A549 treated with Hydrocortisone at 1 μM for 4 hours (cell line): ENCODE data around the gene SNCG. TPM values are rescaled to one million over a fixed set of nuclear protein-coding genes. Genes with fewer than 3 reads are reported as not detected.

Source experiments
- total RNA-seq: library from RNA; stranded (reverse); fragments of 200-300 nt; extraction: Qiagen RNA extraction; gene quantifications from 5 replicates; pipeline ENCODE4 v1.2.3, GENCODE V29; 2022

Gene SNCG
- 10.1 to 15.2 TPM (median 13.5 TPM) in 5 replicates for total RNA-seq

GRCh38 chr10:86958116-86958900 lies at the start of gene SNCG:
TSS of gene SNCG (plus strand) at chr10:86958599. CDS start at chr10:86958698, 99 bp downstream.

DNA sequence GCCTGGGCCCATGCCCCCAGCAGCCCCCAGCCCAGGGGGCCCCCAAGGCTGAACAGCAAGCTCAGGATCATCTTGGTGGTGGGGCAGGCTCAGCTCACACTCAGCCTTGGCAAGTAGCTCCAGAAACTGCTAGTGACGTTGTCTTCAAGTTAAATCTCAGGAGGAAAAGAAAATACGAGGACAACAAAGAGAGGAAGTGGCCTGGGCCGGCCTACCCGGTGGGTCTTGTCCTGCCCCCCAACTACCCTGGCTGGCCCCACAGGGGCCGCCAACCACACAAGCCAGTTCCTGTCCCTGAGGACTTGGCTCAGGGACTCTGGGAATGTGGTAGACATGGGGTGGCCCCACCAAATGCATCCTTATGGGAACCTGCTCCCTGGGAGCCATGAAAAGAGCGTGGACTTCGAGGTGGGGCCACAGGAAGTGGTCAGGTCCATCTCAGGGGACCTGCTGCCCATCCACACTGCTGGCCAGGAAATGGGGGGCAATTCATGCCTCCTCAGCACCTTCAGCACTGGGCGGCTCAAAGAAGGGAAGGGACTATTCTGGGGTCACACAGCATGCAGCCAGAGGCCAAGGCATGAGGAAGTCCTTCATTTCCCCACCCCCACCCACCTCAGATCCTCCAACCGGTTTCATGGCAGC lies 806 bp upstream of the SNCG start, which contains the start of gene MMRN2:
TSS of gene MMRN2 (minus strand) at position 145 of the 645 bp plus-strand sequence. CDS start at position 71, 74 bp downstream.

DNA sequence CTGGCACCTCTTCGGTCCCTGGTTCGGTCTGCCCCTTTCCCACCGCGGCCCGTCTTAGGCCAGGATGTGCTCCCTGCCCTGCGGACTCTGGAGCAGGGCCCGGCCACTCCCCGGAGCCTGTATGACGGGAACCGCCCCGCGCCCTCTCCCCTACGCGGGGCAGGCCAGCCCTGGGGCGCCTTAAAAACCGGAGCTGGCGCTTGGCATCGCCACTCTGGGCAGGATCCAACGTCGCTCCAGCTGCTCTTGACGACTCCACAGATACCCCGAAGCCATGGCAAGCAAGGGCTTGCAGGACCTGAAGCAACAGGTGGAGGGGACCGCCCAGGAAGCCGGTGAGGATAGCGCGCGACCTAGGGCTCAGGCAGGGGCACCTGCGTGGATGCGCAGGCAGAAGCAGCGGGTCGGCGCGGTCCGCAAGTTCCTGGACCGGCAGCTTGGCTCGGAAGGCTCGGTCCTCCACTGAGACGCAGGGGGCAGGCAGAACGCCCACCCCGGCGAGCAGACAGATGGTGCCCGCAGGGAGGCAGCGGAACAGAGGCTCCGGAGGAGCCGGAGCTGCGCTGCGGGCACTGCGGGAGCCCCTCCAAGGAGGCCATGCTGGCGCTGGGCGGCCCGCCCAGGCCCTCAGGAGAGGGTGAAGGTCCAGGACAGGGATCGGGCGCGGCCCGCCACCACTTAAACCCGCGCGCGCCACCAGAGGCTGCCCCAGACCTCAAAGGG lies 10.0 kb downstream of the SNCG start, which contains the start of gene ADIRF:
TSS of gene ADIRF (plus strand) at position 212 of the 723 bp plus-strand sequence. CDS start at position 275, 63 bp downstream.

Other genes starting within 250 kb of the SNCG start
- gene BMPR1A, start 202.0 kb upstream of the SNCG start, total RNA-seq = 20.1 to 33.1 TPM (median 23.8 TPM) in 5 replicates
- gene MMRN2, start 984 bp upstream of the SNCG start, total RNA-seq = 1.0 to 1.2 TPM (median 1.1 TPM) in 5 replicates
- 0.15 to 0.22 TPM in 2 of 5 replicates, not detected in the others for gene ADIRF, start 9.9 kb downstream of the SNCG start, total RNA-seq
- 0.50 to 0.52 TPM in 2 of 5 replicates, not detected in the others for gene FAM25A, start 61.7 kb downstream of the SNCG start, total RNA-seq
- gene GLUD1, start 136.2 kb downstream of the SNCG start, total RNA-seq = 85.0 to 111 TPM (median 100.0 TPM) in 5 replicates
- 23.7 to 32.8 TPM (median 25.2 TPM) in 5 replicates for gene SHLD2, start 136.6 kb downstream of the SNCG start, total RNA-seq